Gastroesophageal sphincter (tissue), 3 donors: ENCODE data around the gene SLCO4C1.

Experiments
- EP300 ChIP-seq: sonication (generic); formaldehyde crosslinking; IDR thresholded peaks from one replicate; pipeline ENCODE4 v1.6.1; 2017; ENCODE audit warnings: antibody characterized with exemption, mild to moderate bottlenecking
- POLR2A ChIP-seq, 2 donors: fragments of 450-650 bp; IDR thresholded peaks; one replicate each; pipeline ENCODE4 v1.6.1; 2017; ENCODE audit warnings: antibody characterized with exemption in 2 of 2, mild to moderate bottlenecking in 2 of 2, moderate library complexity in 1 of 2
- POLR2AphosphoS5 ChIP-seq: sonication (generic); formaldehyde crosslinking; IDR thresholded peaks from one replicate; pipeline ENCODE4 v1.6.1; 2017; ENCODE audit warnings: antibody characterized with exemption
- TF ChIP-seq, protein P1 (sequence below), 4 experiments: fragments of 200-600 bp in 2 of 4; fragments of 450-650 bp in 2 of 4; sonication (generic) in 1 of 4; IDR thresholded peaks; one replicate each; pipeline ENCODE4 v1.5.1; 2017 to 2019; ENCODE audit warnings: antibody characterized with exemption in 4 of 4, mild to moderate bottlenecking in 2 of 4, moderate library complexity in 2 of 4

GRCh38 chr5:102286476-102286875 is 9.6 kb downstream of the SLCO4C1 start:
- TF ChIP-seq, protein P1, sequence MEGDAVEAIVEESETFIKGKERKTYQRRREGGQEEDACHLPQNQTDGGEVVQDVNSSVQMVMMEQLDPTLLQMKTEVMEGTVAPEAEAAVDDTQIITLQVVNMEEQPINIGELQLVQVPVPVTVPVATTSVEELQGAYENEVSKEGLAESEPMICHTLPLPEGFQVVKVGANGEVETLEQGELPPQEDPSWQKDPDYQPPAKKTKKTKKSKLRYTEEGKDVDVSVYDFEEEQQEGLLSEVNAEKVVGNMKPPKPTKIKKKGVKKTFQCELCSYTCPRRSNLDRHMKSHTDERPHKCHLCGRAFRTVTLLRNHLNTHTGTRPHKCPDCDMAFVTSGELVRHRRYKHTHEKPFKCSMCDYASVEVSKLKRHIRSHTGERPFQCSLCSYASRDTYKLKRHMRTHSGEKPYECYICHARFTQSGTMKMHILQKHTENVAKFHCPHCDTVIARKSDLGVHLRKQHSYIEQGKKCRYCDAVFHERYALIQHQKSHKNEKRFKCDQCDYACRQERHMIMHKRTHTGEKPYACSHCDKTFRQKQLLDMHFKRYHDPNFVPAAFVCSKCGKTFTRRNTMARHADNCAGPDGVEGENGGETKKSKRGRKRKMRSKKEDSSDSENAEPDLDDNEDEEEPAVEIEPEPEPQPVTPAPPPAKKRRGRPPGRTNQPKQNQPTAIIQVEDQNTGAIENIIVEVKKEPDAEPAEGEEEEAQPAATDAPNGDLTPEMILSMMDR (IDR thresholded peaks at IDR 0.05), result no peak
- TF ChIP-seq POLR2A (IDR thresholded peaks at IDR 0.05) (no peak), POLR2AphosphoS5 (no peak), EP300 (no peak)
